Neural cell (in vitro differentiated cells): ENCODE data around the gene CACNA1B. TPM values are rescaled to one million over a fixed set of nuclear protein-coding genes. Genes with fewer than 3 reads are reported as not detected.

Source experiments
- H2AFZ ChIP-seq: fragments of 200-600, 300-800 bp; sonication (generic), shearing (Covaris generic); 2 replicates; pipeline ENCODE4 v1.6.0; 2014; ENCODE audit warnings: low read depth, mild to moderate bottlenecking, antibody characterized with exemption, low read length, moderate library complexity
- H3F3A ChIP-seq: fragments of 200-600 bp; shearing (Covaris generic); 2 replicates; pipeline ENCODE4 v1.6.1; 2016; ENCODE audit warnings: mild to moderate bottlenecking, moderate library complexity, mixed read lengths, antibody characterized with exemption, low read length; ENCODE audit not compliant: insufficient read depth, poor library complexity, severe bottlenecking
- H3K27ac ChIP-seq: fragments of 200-600, 300-800 bp; sonication (generic), shearing (Covaris generic); 2 replicates; pipeline ENCODE4 v1.5.1; 2014; ENCODE audit warnings: mild to moderate bottlenecking, low read length, moderate library complexity
- H3K27me3 ChIP-seq: fragments of 300-800, 200-600 bp; sonication (generic), shearing (Covaris generic); 2 replicates; pipeline ENCODE4 v1.6.0; 2014; ENCODE audit warnings: mild to moderate bottlenecking, low read depth, low read length, moderate library complexity; ENCODE audit not compliant: insufficient read depth
- H3K36me3 ChIP-seq: fragments of 300-800, 200-600 bp; sonication (generic), shearing (Covaris generic); 2 replicates; pipeline ENCODE4 v1.5.1; 2014; ENCODE audit warnings: mild to moderate bottlenecking, antibody characterized with exemption, low read length, moderate library complexity; ENCODE audit not compliant: insufficient read depth
- H3K4me2 ChIP-seq: fragments of 300-800, 200-600 bp; sonication (generic), shearing (Covaris generic); 2 replicates; pipeline ENCODE4 v1.6.0; 2014; ENCODE audit warnings: mild to moderate bottlenecking, low read length
- H3K4me3 ChIP-seq: fragments of 300-800, 200-600 bp; sonication (generic), shearing (Covaris generic); 2 replicates; pipeline ENCODE4 v1.5.1; 2014; ENCODE audit warnings: mild to moderate bottlenecking, low read length, moderate library complexity
- H3K79me2 ChIP-seq: fragments of 200-600 bp; shearing (Covaris generic); replicated peaks from 2 replicates; pipeline ENCODE4 v1.6.0; 2014; ENCODE audit warnings: mild to moderate bottlenecking, low read length, moderate library complexity; ENCODE audit not compliant: insufficient read depth
- H3K9ac ChIP-seq: fragments of 300-800, 200-600 bp; sonication (generic), shearing (Covaris generic); 2 replicates; pipeline ENCODE4 v1.6.1; 2016; ENCODE audit warnings: mild to moderate bottlenecking, low read length, mixed read lengths
- H3K9me2 ChIP-seq: fragments of 200-600 bp; shearing (Covaris generic); 2 replicates; pipeline ENCODE4 v1.6.1; 2016; ENCODE audit warnings: mild to moderate bottlenecking, low read length, mixed read lengths; ENCODE audit not compliant: insufficient read depth
- H3K9me3 ChIP-seq: fragments of 200-600, 300-800 bp; sonication (generic), shearing (Covaris generic); 2 replicates; pipeline ENCODE4 v1.6.1; 2016; ENCODE audit warnings: mild to moderate bottlenecking, mixed run types, low read length, moderate library complexity, mixed read lengths
- H4K20me1 ChIP-seq: fragments of 200-600 bp; shearing (Covaris generic); 2 replicates; pipeline ENCODE4 v1.6.1; 2016; ENCODE audit warnings: mild to moderate bottlenecking, mixed run types; ENCODE audit not compliant: insufficient read depth
- EP300 ChIP-seq: fragments of 450-650 bp; conservative IDR thresholded peaks from 2 replicates; pipeline ENCODE4 v1.6.1; 2014; ENCODE audit warnings: antibody characterized with exemption, mild to moderate bottlenecking, moderate library complexity; ENCODE audit not compliant: poor library complexity, severe bottlenecking
- EZH2 ChIP-seq: fragments of 200-600, 300-800 bp; shearing (Covaris generic), sonication (generic); IDR thresholded peaks from 2 replicates; pipeline ENCODE4 v1.6.1; 2014; ENCODE audit warnings: antibody characterized with exemption, low read length, borderline replicate concordance, mild to moderate bottlenecking; ENCODE audit not compliant: insufficient read depth, poor library complexity, severe bottlenecking
- MXI1 ChIP-seq: fragments of 450-650 bp; conservative IDR thresholded peaks from 2 replicates; pipeline ENCODE4 v1.6.1; 2014; ENCODE audit warnings: antibody characterized with exemption, mild to moderate bottlenecking; ENCODE audit not compliant: poor library complexity, severe bottlenecking
- POLR2AphosphoS5 ChIP-seq: IDR thresholded peaks from 2 replicates; pipeline ENCODE4 v1.6.1; 2012
- RAD21 ChIP-seq: fragments of 450-650 bp; conservative IDR thresholded peaks from 2 replicates; pipeline ENCODE4 v1.6.1; 2014; ENCODE audit warnings: antibody characterized with exemption, mild to moderate bottlenecking, moderate library complexity
- SMC3 ChIP-seq: fragments of 450-650 bp; conservative IDR thresholded peaks from 2 replicates; pipeline ENCODE4 v1.6.1; 2014; ENCODE audit warnings: antibody characterized with exemption, mild to moderate bottlenecking, moderate library complexity; ENCODE audit not compliant: poor library complexity
- TAF1 ChIP-seq: IDR thresholded peaks from 2 replicates; pipeline ENCODE4 v1.6.1; 2012; ENCODE audit warnings: low read depth
- polyA plus RNA-seq: library from polyadenylated mRNA; depleted of rRNA; stranded (reverse); fragments of >200 nt; gene quantifications from 2 replicates; pipeline ENCODE4 v1.2.3, GENCODE V29; 2014
- TF ChIP-seq, protein P1 (sequence below): fragments of 450-650 bp; IDR thresholded peaks from 2 replicates; pipeline ENCODE4 v1.5.1; 2014; ENCODE audit warnings: antibody characterized with exemption, mild to moderate bottlenecking, moderate library complexity; ENCODE audit not compliant: poor library complexity, severe bottlenecking
- TF ChIP-seq, protein P2 (sequence below): IDR thresholded peaks from 2 replicates; pipeline ENCODE4 v1.6.1; 2012; ENCODE audit warnings: borderline replicate concordance

The CACNA1B gene
- polyA plus RNA-seq, 1 donor from 2014 or later = 5.8 TPM

- TF ChIP-seq EP300 = no peak
- TF ChIP-seq TAF1 = no peak
- TF ChIP-seq POLR2AphosphoS5 = no peak
- TF ChIP-seq, protein P1, sequence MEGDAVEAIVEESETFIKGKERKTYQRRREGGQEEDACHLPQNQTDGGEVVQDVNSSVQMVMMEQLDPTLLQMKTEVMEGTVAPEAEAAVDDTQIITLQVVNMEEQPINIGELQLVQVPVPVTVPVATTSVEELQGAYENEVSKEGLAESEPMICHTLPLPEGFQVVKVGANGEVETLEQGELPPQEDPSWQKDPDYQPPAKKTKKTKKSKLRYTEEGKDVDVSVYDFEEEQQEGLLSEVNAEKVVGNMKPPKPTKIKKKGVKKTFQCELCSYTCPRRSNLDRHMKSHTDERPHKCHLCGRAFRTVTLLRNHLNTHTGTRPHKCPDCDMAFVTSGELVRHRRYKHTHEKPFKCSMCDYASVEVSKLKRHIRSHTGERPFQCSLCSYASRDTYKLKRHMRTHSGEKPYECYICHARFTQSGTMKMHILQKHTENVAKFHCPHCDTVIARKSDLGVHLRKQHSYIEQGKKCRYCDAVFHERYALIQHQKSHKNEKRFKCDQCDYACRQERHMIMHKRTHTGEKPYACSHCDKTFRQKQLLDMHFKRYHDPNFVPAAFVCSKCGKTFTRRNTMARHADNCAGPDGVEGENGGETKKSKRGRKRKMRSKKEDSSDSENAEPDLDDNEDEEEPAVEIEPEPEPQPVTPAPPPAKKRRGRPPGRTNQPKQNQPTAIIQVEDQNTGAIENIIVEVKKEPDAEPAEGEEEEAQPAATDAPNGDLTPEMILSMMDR = no peak
- TF ChIP-seq, protein P2, sequence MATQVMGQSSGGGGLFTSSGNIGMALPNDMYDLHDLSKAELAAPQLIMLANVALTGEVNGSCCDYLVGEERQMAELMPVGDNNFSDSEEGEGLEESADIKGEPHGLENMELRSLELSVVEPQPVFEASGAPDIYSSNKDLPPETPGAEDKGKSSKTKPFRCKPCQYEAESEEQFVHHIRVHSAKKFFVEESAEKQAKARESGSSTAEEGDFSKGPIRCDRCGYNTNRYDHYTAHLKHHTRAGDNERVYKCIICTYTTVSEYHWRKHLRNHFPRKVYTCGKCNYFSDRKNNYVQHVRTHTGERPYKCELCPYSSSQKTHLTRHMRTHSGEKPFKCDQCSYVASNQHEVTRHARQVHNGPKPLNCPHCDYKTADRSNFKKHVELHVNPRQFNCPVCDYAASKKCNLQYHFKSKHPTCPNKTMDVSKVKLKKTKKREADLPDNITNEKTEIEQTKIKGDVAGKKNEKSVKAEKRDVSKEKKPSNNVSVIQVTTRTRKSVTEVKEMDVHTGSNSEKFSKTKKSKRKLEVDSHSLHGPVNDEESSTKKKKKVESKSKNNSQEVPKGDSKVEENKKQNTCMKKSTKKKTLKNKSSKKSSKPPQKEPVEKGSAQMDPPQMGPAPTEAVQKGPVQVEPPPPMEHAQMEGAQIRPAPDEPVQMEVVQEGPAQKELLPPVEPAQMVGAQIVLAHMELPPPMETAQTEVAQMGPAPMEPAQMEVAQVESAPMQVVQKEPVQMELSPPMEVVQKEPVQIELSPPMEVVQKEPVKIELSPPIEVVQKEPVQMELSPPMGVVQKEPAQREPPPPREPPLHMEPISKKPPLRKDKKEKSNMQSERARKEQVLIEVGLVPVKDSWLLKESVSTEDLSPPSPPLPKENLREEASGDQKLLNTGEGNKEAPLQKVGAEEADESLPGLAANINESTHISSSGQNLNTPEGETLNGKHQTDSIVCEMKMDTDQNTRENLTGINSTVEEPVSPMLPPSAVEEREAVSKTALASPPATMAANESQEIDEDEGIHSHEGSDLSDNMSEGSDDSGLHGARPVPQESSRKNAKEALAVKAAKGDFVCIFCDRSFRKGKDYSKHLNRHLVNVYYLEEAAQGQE = no peak
- no peak for TF ChIP-seq SMC3
- no peak for TF ChIP-seq RAD21
- no peak for TF ChIP-seq MXI1
- no peak for TF ChIP-seq EZH2
- Histone ChIP-seq H3K9me2 (no peaks in the 10 kb centered on the region), H3K9ac (no peak overlapping the region), H3K4me2 (no peak overlapping the region), H3F3A (no peaks in the 10 kb centered on the region), H3K27me3 (peaks cover 22% of the 10 kb centered on the region), H3K79me2 (no peaks in the 10 kb centered on the region), H3K9me3 (no peaks in the 10 kb centered on the region), H3K27ac (no peak overlapping the region), H2AFZ (no peak overlapping the region), H3K36me3 (no peaks in the 10 kb centered on the region), H3K4me3 (no peak overlapping the region), H4K20me1 (no peaks in the 10 kb centered on the region)
These were observed 147.8 kb downstream of the CACNA1B start for GRCh38 chr9:138025417-138025816.

- TF ChIP-seq RAD21 = no peak
- no peak for TF ChIP-seq EP300
- TF ChIP-seq EZH2 = no peak
- TF ChIP-seq, protein P2 = no peak
- TF ChIP-seq MXI1 = no peak
- TF ChIP-seq POLR2AphosphoS5 = no peak
- Histone ChIP-seq H3K4me3 (no peak overlapping the region), H3K4me2 (no peak overlapping the region), H3K27me3 (peaks cover 22% of the 10 kb centered on the region), H3K9ac (no peak overlapping the region), H4K20me1 (no peaks in the 10 kb centered on the region), H3K79me2 (no peaks in the 10 kb centered on the region), H3K27ac (no peak overlapping the region), H3K36me3 (no peaks in the 10 kb centered on the region), H2AFZ (no peak overlapping the region), H3K9me2 (no peaks in the 10 kb centered on the region), H3F3A (no peaks in the 10 kb centered on the region), H3K9me3 (no peaks in the 10 kb centered on the region)
These were observed 148.3 kb downstream of the CACNA1B start for GRCh38 chr9:138025908-138026307.
